Measurements from ENCODE around the gene OR9A4. TPM values are rescaled to one million over a fixed set of nuclear protein-coding genes. Genes with fewer than 3 reads are reported as not detected.

OR9A4 gene
- total RNA-seq, 1 experiment from 2014 or later, result not detected

- no peaks in the 10 kb centered on the region for H3K9me2 ChIP-seq (ENCODE audit: insufficient read depth)
- H3K79me2 ChIP-seq (ENCODE audit: insufficient read depth, low read length), result no peaks in the 10 kb centered on the region
- ATAC-seq (no peak), DNase-seq (ENCODE audit: low read depth, low spot score) (no peak)
- TF ChIP-seq SP1 (IDR thresholded peaks at IDR 0.05; ENCODE audit: low read depth) (no peak), CEBPB (IDR thresholded peaks at IDR 0.05; ENCODE audit: low read depth) (no peak), POLR2A (IDR thresholded peaks at IDR 0.05; ENCODE audit: borderline replicate concordance, extremely low read depth, insufficient read depth, insufficient read length) (no peak), SIN3A (IDR thresholded peaks at IDR 0.05; ENCODE audit: low read depth) (no peak), ZNF274 (IDR thresholded peaks at IDR 0.05; ENCODE audit: low read depth, low read length) (no peak), EGR1 (IDR thresholded peaks at IDR 0.05; ENCODE audit: low read depth) (no peak), ZBTB33 (IDR thresholded peaks at IDR 0.05; ENCODE audit: extremely low read depth, insufficient replicate concordance, low read length) (no peak), MAX (IDR thresholded peaks at IDR 0.05) (no peak), ATF3 (IDR thresholded peaks at IDR 0.05) (no peak), EZH2 (IDR thresholded peaks at IDR 0.05) (no peak), JUND (IDR thresholded peaks at IDR 0.05) (no peak), POLR2AphosphoS5 (IDR thresholded peaks at IDR 0.05; ENCODE audit: low read depth, low read length) (no peak), SRF (IDR thresholded peaks at IDR 0.05; ENCODE audit: low read depth) (no peak), FOSL1 (IDR thresholded peaks at IDR 0.05; ENCODE audit: low read depth) (no peak), ZFX (IDR thresholded peaks at IDR 0.05) (no peak), REST (IDR thresholded peaks at IDR 0.05; ENCODE audit: low read depth) (no peak), ELF1 (IDR thresholded peaks at IDR 0.05; ENCODE audit: borderline replicate concordance, low read depth) (no peak), CTCF (IDR thresholded peaks at IDR 0.05 in 2 of 3, conservative IDR thresholded peaks at IDR 0.05 in 1 of 3; ENCODE audit: borderline replicate concordance in 1 of 3, insufficient read depth in 1 of 3, low read depth in 2 of 3, low read length in 2 of 3) (no peak), TCF7L2 (IDR thresholded peaks at IDR 0.05; ENCODE audit: borderline replicate concordance, extremely low read depth, insufficient read depth, insufficient read length) (no peak)
- no TSS peak for BruUV-seq (replicated peaks)
- no peak overlapping the region for H2AFZ ChIP-seq (ENCODE audit: low read depth, low read length, poor library complexity, severe bottlenecking)
- no peak overlapping the region for H3K4me3 ChIP-seq (replicated peaks in 1 of 2; ENCODE audit: low read depth in 1 of 2, low read length in 2 of 2)
- ChIA-PET RAD21 (ENCODE audit: low non-redundant PET in 1 of 2, low total read pairs in 2 of 2, uncharacterized antibody in 2 of 2, unreplicated experiment in 2 of 2) (no interaction called here), POLR2A (no interaction called here), CTCF (no interaction called here)
- H4K20me1 ChIP-seq (ENCODE audit: insufficient read depth), result no peaks in the 10 kb centered on the region
- no peaks in the 10 kb centered on the region for H3K36me3 ChIP-seq (ENCODE audit: control insufficient read depth in 1 of 2, insufficient read depth in 2 of 2, low read length in 2 of 2)
- H3K27me3 ChIP-seq (ENCODE audit: insufficient read depth, low read length), result no peaks in the 10 kb centered on the region
- no peak overlapping the region for H3K27ac ChIP-seq (ENCODE audit: low read depth, low read length)
- H3K4me2 ChIP-seq (ENCODE audit: low read length), result no peak overlapping the region
- no peaks in the 10 kb centered on the region for H3K4me1 ChIP-seq (ENCODE audit: control insufficient read depth in 1 of 2, insufficient read depth in 2 of 2, low read length in 2 of 2)
- H3K9me3 ChIP-seq (ENCODE audit: control insufficient read depth in 1 of 2, insufficient read depth in 1 of 2, low read depth in 1 of 2, low read length in 2 of 2), result no peaks in the 10 kb centered on the region
- intact Hi-C loops (cut with micrococcal nuclease), result no loop called here
- no peak overlapping the region for H3K9ac ChIP-seq (ENCODE audit: low read length)
These were observed 4.1 kb downstream of the OR9A4 start for GRCh38 chr7:141920281-141920680.
